CD1c-positive myeloid dendritic cell (primary cell): Measurements from ENCODE around the gene MIEN1.
"Not testable (repeated sequence)": the region's sequence is repeated elsewhere in the genome, so short reads cannot be mapped to it uniquely, and the experiment has no call there.

Experiments
- DNase-seq: peaks from one replicate; pipeline ENCODE4 v3.0.0-alpha.2; 2016; ENCODE audit errors: extremely low spot score

Gene MIEN1, protein sequence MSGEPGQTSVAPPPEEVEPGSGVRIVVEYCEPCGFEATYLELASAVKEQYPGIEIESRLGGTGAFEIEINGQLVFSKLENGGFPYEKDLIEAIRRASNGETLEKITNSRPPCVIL

DNA sequence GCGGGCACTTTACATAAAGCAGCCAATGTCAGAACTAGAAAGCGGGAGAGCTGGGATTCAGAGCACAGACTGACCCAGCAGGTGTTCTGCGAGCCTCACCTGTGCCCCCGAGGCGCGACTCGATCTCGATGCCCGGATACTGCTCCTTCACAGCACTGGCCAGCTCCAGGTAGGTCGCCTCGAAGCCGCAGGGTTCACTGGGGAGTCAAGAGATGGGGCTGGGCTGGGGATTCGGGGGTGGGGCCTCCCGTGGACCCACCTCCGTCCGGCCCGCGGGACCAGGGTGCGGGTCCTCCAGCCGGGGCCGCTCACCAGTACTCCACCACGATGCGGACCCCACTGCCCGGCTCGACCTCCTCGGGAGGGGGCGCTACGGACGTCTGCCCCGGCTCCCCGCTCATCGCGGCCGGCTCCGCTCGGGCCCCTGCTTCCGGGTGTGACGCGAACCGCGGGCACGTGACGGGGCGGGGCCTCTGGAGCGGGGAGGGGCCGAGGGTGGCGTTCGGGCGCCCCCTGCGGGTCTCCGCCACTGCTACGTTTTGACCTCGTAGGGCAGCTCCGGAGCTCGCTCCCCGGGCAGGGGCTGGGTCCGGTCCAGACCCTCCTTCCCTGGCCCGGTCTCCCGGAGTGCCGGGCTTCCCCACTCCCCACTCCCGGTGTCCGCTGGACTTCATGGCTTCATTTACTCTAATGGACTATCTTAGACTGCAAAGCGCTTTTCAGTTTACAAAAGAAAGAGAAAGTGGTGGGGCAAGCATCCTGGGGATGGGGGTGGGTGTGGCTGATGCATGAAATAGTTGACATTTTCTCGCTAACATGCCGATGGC lies at the start of gene MIEN1:
Gene MIEN1 (minus strand): TSS at position 438 of the 827 bp plus-strand sequence. CDS start 37 bp downstream, at position 401.
- peak; percentile 95 for DNase-seq

DNA sequence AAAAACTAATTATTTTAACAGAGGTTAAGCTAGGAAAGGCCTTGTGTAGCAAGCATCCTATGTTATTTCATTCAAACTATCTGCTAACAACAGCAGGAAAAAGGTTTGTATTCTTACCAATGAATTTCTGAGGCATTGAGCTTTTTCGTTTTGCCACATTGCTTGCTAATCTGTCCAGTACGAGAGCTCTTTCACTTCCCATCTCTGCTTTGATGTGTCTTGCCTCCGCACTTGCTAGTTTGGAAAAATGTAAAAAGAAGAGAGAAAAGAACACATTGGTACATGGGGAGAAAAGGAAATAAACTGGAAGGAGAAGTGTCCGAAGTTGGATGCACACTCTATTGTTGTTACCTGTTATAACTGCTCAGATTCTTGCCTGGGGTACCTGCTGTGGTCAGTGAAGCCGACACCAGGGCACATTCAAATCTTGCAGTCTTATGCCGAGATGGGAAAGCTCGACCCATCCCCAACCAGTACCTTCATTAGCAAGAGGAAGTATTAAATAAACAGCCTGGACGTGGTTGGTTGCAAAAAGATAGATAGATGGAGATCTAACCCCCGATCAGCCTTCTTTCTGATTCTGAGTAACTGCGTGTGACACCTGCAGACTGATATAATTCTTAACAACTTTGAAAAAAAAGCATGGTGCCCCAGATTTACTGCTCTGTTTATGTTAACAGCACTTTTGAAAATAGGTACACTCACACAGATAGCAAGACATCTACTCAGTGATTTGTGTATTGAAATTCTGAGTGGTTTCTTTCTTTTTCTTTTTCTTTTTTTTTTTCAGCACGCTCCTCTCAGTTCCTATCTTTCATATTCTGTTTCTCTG lies 47.4 kb upstream of the MIEN1 start:
- peak; percentile 29 for DNase-seq

DNA sequence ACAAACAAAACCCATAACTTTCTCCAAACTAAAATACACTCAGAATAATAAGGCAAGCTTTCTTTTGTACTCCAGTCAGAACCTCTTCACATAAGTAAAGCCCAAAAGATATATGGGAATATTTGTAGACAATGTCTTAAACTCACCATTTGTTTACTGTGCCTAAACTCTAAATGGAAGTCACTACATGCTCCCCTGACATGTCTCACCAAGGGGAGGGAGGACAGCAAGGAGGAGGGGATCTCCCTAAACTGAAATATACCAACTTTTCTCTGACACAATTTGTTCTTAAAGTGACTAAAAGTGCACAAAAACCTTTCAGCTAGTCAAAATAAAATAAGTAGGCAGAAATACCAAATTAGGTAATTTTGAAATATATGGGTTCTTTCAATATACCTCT lies 45.9 kb upstream of the MIEN1 start:
- DNase-seq = no peak

DNA sequence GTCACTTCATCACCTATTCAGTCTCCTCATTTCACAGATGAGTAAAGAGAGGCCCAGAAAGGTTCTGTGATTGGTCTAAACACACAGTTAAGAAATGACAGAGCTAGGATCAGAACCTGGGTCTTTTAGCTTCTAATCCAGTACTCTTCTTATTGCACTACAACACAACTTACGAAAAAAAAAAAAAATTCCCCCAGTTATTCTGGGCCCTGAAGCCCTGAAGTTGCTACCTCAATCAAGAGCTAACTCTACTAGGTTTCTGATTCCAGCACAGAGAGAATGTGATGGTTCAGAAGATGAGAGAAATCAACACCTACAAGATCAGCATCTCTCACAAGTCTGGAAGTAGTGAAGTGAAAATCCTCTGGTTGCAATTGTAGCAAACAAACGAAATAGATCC lies 44.7 kb upstream of the MIEN1 start:
- no peak for DNase-seq

DNA sequence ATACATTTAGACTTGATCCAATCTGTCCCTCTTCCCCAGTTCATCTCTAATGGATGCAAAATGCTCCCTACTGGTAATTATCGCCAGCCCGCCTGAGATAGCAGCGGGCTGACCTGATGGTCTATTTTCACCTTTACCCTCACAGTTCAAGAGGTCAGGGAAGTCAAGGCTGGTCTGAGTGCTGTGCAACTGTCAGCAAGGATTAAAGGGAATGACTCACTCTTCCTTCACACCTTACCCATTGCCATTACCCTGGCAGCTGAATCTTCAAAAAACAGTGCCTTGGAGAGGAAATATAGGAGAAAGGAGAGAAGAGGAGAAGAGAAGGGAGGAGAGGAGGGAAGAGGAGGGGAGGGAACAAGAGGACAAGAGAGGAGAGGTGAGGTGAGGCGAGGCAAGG lies 43.7 kb upstream of the MIEN1 start:
- no peak for DNase-seq

DNA sequence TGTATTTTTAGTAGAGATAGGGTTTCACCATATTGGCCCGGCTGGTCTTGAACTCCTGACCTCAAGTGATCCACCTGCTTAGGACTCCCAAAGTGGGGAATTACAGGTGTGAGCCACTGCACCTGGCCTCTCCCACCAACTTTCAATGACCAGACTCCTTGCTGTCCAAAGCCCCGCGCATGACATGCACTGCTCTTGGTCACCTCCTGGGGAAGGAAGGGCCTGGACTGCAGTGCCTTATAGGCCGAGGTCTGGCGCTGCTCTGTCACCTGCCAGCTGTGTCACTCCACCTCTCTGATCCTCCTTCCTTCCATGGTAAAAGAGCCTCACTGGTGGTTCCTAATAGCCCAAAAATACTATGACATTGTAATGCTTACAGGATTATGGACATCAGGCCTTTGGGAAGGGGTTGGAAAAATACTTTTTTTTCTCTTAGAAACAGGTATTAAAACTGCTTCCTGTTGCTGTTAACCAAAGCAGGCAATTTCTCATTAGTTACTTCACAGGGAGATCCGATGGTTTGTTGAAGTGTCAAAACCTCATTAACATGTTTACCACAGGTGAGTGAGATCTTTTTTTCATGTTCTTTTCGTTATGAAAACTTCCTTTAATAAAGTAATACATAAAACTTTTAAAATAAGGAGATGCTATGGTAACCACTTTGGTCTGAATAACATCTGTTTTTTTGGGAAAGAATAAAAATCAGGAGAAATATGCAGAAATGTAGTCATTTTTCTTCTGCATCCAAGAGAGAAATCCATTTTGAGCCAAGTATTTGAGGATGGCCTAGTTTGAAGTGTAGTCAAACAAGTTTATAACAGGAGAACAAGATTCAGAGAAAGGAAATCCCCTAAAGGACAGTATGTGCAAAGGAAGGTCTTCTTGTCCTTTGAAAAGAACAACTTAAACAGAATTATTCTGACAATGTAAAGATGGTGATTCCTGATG lies 42.9 kb upstream of the MIEN1 start:
- no peak for DNase-seq

DNA sequence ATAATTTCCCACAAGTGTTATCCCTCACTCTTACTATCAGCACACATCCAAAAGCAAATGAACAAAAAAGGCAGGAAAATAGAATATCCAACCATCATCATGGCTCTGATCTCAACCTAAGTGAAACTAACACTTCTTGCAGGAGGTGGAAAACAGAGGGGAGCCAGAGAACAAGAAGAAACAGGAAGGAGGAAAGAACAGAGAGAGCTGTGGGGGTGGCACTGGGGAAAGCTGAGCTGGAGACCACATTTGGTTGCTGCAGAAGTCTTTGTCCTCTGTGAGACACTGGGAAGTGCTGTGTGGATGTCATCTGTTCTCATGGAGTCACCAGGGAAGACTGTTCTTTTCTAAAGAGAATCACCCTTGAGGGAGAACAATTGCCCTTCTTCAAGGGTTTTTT lies 42.1 kb upstream of the MIEN1 start:
- DNase-seq = no peak

DNA sequence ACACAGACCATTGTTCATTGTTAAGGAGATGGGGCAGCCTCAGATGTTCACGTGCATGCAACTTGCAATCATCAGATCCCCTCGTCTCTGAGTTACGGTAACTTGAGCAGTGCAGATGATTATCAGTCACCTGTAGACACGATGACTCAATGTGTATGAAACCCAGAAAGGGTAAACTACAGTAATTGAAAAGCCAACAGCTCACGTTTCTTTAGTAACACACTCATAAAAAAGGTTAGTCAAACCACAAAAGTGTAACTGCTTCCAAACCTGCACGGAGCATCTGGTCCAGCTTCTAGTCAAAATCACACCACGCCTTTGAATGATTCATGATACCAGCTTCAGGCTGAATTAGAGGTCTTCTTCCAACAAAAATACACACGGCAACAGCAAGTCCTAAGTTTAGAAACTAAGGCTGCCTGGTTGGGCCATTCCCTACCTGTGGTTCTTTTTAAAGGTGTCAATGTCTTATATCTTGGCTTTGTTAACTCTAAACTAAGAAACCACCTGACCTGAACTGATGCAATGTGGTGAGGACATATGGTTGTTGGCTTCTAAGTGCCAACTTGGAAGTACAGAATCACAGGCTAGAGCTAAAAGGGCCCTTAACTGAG lies 39.7 kb upstream of the MIEN1 start:
- DNase-seq = peak; percentile 32

DNA sequence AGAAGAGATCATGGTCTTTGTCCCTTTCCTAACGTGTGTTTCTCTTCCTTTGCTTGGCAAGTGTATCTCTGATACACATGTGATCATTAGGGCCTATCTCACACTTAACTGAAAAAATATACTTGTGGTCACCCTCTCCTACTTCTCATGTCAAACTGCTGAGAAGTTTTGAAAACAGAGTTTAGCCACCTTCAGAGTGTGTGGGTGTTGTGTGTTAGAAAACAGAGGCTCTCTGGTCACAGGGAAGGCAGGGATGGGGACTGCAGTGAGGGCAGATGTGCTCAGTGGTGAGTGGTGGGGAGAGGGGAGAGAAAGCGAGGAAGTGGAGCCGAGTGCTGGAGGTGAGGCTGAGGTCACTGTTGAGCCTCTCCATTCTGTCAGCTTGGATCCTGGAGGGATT lies 36.8 kb upstream of the MIEN1 start:
- no peak for DNase-seq

DNA sequence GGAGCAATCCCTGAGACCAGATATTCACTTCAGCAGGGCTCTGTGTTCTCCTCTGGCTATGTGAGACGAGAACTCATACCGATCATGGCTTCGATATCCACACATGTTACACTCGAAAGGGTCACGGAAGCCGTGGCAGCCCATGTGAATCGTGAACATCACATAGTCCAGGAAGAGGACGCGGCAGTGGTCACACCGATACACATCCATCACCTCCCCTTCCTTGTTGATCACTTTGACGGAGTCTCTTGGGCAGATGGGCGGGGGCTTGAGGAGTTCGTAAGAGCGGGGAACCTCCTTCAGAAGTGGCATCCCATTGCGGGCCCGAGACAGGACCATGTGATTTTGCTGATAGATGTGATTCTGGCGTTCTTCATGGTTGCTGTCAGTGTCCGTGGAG lies 35.4 kb upstream of the MIEN1 start:
- DNase-seq = no peak

DNA sequence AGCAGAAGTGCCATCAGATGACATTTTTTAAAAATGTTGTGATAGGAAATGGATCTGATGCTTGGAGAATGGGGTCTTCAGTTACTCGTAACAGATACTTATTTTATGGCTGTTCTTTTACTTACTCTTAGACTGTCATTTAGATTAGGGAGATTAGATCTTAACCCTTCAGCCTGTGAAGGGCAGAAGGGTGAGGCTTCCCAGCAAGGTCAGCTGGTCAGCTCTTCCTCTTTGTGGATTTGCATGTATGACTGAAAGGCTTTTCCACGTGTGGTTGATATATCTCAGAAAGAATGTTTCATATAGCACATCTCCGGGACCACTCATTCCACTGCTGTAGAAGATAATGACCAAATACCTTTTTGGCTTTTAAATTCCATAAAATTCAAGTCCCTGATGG lies 34.8 kb upstream of the MIEN1 start:
- DNase-seq = no peak

DNA sequence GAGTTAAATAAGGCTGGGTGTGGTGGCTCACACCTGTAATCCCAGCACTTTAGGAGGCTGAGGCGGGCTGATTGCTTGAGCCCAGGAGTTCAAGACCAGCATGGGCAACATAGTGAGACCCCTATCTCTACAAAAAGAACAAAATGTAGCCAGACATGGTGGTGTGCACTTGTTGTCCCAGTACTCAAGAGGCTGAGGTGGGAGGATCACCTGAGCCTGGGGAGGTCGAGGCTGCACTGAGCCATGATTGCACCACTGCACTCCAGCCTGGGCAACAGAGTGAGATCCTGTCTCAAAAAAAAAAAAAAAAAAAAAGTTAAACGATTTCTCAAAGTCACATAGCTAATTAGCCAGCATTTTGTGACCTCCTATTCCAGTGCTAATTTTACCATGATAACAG lies 33.8 kb upstream of the MIEN1 start:
- DNase-seq = not testable (repeated sequence)

DNA sequence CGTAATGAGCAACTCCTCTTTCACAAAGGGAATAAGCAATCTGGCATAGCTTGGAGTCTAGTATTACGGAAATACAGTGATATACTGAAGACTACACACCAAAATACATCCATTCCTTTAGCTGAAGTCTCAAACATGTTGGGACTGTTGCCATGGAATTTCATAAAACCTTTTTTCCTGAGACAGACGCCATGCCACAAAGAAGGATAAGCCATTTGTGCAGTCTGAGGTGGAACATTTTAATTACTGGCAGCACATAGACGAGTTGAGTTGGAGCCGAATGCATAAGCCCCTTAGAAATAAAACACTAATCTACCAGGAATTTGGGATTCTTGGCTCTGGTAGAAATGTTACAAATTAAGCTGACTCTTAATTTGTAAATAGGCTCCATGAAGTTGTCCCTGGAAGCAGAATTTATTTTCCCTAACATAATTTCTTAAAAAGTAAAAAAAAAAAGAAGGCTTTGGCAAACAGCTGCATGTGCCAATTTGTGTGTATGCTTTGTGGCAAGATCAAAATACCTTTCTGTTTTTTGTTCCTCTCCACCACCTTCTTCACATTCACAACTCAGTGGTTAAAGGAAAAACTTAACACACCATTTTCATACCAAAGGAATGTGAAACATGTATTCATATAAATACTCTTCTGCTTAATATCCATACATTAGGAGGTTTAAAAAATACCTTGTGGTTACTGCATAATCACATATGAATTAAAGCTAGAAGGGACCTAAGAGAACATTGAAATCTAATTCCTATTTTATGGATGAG lies 32.9 kb upstream of the MIEN1 start:
- DNase-seq = no peak

DNA sequence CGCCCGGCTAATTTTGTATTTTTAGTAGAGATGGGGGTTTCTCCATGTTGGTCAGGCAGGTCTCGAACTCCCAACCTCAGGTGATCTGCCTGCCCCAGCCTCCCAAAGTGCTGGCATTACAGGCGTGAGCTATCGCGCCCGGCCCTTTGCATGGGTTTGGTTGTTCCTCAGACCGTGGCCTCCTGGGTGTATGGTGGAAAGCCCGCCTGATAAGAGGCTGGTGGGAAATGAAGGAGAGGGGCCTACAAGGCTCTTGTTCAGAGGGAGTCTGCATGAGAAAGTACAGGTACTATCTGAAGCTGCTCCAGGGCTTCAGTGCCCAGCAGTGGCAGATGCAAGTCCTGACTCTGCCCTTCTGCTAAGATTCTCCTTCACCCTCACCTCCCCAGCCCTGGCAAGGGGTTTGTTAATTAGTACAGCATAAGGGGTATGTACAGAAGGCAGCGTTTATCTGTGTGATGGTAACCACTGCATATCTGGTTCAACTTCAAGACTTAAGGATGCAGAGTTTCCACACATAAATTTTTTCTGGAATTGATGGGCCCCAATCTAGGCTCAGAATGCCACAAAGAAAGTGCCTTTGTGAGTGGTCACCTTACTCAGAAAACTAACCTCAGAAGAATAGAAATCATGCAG lies 31.6 kb upstream of the MIEN1 start:
- no peak for DNase-seq

DNA sequence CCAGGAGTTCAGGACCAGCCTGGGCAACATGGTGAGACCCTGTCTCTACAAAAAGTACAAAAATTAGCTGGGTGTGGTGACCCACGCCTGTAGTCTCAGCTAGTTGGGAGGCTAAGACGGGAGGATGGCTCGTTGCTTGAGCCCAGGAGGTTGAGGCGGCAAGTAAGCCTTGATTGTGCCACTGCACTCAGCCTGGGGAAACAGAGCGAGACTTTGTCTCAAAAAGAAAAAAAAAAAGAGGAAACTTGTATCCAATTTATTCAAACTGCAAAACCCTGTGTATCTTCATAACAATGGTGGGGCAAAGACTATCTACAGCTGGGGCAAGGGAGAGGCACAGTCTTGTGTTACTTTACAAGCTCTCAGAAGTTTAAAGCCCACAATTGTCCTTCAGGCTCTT lies 28.9 kb upstream of the MIEN1 start:
- no peak for DNase-seq

DNA sequence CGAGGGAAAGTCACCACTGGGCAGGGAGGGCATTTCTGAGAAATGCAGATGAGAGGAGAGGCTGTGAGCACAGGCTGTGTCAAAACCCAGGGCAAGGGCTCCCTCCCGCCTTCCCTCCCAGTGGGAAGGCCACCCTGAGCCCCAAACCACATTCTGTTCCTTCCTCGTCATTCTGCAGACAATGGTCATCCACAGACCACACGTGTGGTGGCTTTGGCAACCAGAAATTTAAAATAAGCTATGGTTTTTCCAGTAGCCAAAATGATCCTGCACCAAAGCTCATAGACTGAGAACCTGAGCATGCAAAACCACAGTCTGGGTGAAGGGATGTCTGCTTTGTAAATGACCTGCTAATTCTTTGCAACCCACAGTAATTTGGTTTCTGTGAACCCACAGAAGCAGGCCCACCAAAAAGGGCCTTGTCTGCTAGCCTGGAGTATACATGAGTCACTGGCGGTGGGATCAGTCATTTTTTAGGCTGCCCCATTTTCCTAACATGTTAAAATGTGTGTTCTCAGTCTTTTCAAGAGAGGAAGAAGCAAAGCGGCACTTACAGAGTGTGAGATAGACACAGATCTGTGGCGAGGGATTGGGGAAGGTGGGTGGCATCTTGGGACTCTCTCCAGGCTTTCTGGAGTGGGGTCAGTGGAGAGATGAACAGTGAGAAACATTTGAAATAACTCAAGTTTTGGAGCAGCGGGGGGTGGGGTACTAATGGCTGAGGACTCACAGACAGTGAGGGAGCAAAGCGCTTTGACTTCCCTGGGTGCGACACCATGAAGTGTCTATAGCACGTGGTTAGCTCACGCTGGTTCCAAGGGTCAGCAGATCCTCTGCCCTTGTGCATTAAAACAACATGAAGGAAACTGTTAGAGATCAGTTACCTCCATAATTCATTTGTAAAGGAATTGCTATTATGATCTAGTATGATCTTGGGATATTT lies 27.9 kb upstream of the MIEN1 start:
- peak; percentile 7 for DNase-seq

DNA sequence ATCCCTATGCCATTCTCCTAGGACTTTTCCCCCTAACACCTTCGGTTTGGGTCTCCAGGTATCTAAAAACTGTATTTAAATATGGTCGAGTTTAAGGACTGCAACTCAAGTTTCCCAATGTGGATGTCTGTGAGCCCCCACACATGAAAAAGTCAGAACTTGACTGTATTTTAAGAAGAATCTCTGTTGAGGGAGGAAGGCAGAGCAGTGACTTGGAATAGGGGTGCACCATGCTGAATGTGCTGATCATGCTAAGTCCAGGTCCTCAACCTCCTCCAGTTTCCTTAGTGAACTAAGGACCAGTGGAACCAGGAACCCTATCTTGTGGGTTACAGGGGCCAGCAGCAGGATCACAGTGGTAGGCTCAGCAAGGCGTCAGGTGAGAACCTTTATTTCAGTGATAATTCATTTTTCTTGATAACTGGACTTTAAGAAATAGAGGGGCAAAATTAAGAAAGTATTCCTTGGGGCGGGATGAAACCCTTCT lies 26.9 kb upstream of the MIEN1 start:
- no peak for DNase-seq

DNA sequence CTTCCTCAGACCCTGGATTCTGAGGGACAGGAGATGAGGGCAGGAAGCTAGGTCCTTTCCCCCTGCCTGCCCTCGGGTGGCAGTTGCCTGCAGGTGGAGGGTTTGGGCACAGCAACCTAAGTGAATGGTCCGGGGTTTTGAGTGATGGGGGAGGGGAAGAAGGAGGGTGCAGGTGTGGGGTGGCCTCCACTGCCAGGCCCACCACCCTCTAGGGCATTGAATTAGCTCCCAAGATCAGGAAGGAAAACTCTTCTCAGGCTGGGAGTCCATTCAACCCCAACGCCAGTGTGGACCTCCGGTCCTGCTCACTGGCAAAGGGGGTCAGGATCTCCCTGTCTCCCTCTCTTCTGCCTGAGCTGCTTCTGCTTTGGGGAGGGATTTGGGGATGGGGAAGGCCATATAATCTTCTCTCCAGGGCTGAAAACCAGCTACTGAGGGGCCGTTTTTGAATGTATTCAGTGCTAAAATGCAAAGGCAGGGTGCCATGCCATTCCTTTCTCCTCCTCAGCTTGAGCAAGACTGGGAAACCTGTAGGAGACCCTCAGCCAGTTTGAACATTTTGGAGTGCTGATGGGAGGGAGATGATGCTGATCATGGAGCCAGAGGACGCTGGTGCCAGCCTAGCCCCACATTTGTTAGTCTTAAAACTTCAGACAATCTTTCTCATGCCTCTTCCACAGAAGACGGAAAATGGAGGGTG lies 26.2 kb upstream of the MIEN1 start:
- no peak for DNase-seq
